Tongue (tissue), 2 donors: ENCODE data around the gene CARD14. TPM values are rescaled to one million over a fixed set of nuclear protein-coding genes. Genes with fewer than 3 reads are reported as not detected.
A peak's percentile ranks its signal among the peaks of the same experiment; 100 is the strongest.

Source experiments
- DNase-seq: peaks from one replicate; pipeline ENCODE4 v3.0.0-alpha.2; 2015
- total RNA-seq: library from RNA; depleted of rRNA; stranded (reverse); fragments of >200 nt; gene quantifications from one replicate; pipeline ENCODE4 v1.2.3, GENCODE V29; 2014

Gene CARD14
- total RNA-seq, result 14.9 TPM

DNA sequence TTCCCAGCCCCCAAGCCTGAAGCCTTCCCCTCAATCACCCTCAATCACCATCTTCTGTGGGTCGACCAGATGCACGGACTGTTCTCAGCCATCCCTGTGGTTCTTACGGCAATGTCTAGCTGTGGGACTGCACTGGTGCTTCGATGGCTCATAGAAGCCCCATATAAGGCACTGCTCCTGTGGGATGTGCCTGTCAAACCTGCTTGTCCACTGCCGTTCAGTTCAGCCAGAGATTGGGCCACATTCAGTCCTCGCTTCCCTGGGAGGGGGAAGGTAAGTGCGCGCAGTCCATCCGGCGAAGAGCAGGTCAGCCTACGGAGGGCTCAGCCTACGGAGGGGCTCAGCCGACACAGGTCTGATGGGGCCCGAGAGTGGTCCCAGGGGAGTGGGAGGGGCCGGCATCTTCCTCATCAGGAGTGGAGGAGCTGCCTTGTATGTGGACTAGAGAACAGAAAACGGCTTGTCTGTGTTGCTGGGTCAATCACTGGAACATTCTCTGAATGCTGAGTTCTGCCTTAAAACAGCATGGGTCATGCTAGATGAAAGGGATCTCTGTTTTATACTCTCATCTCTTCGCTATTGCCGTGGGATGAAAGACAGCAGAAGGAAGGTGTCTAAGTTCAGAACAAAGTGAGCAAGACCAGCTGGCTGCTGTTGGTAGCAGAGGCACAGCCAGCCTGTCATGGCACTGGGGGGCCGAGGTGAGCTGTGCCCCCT, at the start of gene CARD14:
TSS of gene CARD14 (plus strand) at position 247 of the 717 bp plus-strand sequence. CDS start 11,409 bp downstream, outside the sequence.
- no peak for DNase-seq

GRCh38 chr17:80122026-80122575, 47.7 kb upstream of the CARD14 start:
- no peak for DNase-seq

DNA sequence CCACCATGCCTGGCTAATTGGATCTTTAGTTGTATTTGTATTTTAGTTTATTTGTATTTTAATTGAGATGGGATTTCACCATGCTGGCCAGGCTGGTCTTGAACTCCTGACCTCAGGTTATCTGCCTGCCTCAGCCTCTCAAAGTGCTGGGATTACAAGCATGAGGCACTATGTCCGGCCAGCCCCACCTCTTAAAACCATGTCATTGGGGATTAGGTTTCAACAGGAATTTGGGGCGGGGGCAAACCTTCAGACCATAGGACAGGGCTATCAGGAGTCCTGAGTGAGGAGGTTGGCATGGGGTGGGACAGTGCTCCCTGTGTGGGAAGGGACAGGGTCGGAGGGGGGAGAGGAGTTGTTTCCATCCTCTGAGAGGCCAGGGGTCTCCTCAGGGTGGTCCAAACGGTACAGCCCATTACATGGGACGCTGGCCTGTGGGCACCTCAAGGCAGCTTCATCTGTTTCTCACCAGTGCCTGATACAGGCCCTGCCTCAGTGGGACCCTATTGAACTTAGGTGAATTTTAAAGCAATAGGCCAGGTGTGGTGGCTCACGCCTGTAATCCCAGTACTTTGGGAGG, 46.8 kb upstream of the CARD14 start:
- DNase-seq, result no peak

GRCh38 chr17:80123791-80124190, 46.0 kb upstream of the CARD14 start:
- DNase-seq, result peak; percentile 42

DNA sequence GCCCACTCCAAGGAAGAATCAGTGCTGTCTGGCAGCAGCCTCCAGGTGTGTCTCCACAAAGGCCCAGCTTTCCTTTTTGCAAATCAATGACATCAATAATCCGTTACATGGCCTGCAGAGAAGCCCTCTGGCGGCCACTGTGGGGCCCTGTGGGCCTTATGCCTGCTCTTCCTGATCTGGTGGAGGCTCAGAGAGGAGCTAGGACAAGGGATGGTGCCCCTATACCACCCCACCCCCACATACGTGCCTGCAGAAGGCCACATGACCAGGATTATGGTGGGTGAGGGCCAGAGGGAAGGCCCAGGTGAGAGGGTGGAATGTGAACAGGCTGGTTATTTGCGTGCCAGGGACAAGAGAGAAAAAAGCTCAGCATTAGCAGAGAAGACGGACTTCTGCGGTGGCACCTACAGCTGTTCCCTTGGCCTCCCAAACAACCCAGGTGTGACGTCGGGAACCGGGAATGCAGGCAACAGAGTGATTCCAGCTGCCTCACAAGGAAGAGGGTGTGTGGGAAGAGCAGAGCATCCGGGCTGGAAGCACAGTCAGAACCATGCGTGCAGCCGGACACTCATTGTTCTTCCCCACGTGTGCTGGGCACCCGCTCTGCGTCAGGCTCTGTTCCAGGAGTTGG, 45.4 kb upstream of the CARD14 start:
- peak; percentile 56 for DNase-seq

- DNase-seq, result no peak
These were observed 44.0 kb upstream of the CARD14 start for GRCh38 chr17:80125656-80126448.

DNA sequence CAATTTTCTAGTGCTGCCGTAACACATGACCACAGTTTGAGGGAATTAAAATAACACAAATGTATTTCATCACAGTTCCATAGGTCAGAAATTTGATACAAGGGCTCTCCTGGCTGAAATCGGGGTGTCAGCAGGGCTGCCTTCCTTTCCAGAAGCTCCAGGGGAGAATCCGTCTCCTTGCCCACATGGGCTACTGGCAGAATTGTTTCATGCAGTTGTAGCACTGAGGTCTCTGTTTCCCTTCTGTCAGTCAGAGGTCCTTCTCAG, 43.4 kb upstream of the CARD14 start:
- DNase-seq, result no peak

GRCh38 chr17:80129006-80129565, 40.7 kb upstream of the CARD14 start:
- DNase-seq, result peak; percentile 25

- DNase-seq, result no peak
These were observed 38.8 kb upstream of the CARD14 start for GRCh38 chr17:80130992-80131391.

DNA sequence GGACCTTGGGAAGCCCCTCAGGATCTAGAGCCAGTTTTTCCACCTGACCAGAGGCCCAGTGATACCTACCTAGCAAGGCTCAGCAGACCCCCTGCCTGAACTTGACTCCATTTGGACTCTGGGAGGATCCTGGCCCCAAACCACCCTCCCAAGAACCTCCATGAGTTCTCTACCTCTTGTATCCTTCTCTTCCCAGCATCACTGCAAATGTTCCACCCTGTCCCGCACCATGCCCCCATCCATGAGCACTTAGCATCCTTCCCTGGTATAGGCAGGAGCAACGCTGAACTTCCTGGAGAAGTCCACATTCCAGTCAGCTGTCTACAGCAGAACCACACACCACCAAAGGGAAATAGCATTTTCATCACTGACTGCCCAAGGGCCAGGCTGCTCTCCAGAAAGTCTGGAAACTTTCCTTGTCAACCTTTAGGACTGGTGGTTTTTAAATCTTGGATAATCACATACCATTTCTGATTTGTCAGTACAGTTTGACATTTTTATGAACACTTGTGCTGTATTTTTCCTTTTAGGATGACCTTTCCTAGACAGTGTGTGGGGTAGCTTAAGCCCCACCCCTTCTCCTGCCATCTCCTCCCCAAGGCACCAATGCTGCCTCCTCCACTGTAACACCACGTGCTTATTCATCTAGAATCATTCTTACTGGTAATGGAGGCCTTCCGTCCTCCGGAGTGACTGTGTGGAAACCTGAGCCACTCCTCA, 36.8 kb upstream of the CARD14 start:
- DNase-seq, result no peak

DNA sequence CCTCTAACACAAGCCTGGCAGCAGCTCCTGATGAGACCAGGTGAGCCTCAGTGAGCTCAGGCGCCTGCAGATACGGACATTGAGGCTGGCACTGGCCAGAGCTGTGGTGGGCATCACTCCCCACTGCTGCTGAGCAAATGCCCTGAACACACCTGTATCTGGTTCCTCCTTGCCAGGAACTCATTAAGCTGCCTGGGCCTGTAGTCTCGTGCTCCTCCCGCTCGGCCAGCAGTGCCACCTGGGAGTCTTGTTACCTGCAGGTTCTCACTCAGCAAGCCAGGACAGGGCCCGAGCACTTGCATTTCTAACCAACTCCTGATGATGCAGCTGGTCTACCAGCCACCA, 36.2 kb upstream of the CARD14 start:
- no peak for DNase-seq

DNA sequence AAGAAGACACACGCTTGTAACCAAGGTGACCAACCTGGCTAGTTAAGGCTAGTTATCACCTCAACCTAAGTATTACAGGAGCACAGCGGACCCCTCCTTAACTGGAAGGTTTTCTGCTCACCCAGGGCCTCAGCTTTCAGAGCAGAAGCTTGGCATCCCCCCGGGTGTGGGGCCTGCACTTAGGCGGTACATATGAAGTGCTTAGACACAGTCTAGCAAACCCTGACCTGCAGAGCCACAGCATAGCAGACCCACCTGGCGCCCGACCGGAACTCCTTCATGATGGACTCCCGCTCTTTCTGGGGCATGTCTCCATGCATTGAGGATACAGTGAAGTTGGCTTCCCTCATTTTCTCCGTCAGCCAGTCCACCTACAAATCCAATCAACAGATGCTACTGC, 32.7 kb upstream of the CARD14 start:
- no peak for DNase-seq

DNA sequence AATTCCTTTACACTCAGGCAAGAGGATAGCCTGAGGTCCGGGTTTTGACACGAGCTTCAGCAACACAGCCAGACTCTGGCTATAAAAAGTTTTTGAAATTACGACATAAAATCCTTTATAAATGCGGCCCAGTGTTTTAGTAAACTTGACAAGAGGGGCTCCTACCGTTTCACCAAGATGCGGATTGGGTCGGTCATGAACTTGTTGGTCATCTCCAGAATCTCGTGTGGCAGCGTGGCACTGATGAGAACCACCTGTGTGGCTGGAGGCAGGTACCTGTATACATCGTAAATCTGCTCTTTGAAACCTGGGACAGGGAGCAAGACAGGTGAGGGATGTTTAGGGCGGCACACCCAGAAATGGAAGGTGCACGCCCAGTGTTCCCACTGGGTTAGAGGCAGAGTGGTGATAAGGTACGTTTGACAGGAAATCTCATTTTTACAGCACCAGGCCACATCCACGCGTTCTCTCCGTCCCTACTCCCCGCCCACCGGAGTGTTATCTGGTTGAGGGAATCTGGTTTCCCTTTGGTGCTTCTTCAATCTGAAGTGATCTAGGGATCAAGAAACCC, 30.9 kb upstream of the CARD14 start:
- DNase-seq, result no peak

DNA sequence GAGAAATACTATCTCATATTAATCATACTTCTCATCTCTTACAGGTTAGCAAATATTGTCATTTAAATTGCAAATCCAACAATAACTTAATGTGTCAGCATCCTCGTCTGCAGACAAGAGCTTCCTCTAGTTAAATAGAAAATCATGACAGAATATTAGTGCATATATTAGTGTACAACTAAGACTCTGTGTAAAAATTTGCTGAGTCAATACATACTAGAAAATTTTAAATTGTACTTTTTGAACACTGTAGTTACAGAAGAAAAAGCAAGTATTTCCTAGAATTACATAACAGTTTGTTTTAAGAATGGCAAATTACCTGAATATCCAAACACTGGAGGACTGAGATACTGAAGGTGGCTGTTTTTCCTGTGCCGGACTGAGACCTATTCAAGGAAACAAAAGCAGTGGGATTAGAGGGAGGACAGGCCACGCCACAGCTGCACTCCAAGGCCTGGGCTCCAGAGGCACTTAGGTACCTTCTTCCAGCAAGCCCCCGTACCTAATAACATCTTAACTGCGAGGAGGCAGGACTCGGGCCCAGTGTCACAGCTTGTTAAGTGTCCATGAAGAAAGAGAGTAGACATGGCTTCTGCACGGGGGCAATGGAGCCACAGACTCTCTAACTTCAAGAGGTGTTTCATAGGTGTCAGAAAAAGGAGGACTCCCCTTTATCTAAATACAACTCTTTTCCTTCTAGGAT, 28.2 kb upstream of the CARD14 start:
- DNase-seq, result no peak

DNA sequence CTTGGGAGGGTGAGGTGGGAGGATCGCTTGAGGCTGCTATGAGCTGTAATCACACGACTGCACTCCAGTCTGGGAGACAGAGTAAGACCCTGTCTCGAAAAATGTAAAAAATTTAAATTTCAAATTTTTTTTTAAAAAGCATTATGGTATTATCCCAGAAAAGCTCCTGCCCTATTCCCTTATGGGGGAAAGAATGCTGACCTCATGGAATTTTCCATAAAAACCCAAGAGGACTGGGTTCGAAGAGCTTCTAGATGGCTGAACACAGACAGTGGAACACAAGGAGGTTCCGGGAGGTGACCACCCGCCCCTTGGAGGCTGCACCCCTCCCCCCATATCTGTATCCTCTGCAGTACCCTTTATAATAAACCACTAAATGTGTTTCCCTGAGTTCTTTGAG, 26.9 kb upstream of the CARD14 start:
- DNase-seq, result no peak

GRCh38 chr17:80145076-80146075, 24.5 kb upstream of the CARD14 start:
- DNase-seq, result no peak

- DNase-seq, result peak; percentile 69
These were observed 23.5 kb upstream of the CARD14 start for GRCh38 chr17:80146121-80147034.

- peak; percentile 99 for DNase-seq
These were observed 22.6 kb upstream of the CARD14 start, which contains the start of gene EIF4A3 for GRCh38 chr17:80147035-80147822. TSS of gene EIF4A3 (minus strand) at chr17:80147128. CDS start at chr17:80146961, 167 bp downstream.
